IMR-90 (cell line): ENCODE measurements around the gene FSD1L. TPM values are rescaled to one million over a fixed set of nuclear protein-coding genes. Genes with fewer than 3 reads are reported as not detected.
A peak's percentile ranks its signal among the peaks of the same experiment; 100 is the strongest.

Source experiments
- ATAC-seq: fragments of 200-7000 bp; cut with Tn5 transposase; 2 replicates; pipeline ENCODE4 v1.9.1; 2020; ENCODE audit warnings: low read depth, mild to moderate bottlenecking, moderate library complexity
- BruUV-seq: library from RNA; stranded (reverse); fragments of 400-500 nt; replicated peaks from 2 replicates; lab custom pipeline; 2021; lab: Mats Ljungman, UMichigan
- CTCF ChIA-PET: fragments of 300-600 bp; formaldehyde crosslinking; extraction: SDS; loops from one replicate; lab custom pipeline; 2021; ENCODE audit warnings: antibody characterized with exemption; lab: Yijun Ruan, JAX
- POLR2A ChIA-PET: fragments of 300-600 bp; sonication (Branson Sonifier 250); formaldehyde crosslinking; loops from one replicate; lab custom pipeline; 2022; ENCODE audit warnings: antibody characterized with exemption; ENCODE audit not compliant: unreplicated experiment; lab: Charles Lee
- DNase-seq: peaks from one replicate; pipeline ENCODE4 v3.0.0; 2013
- H2AFZ ChIP-seq: replicated peaks from 2 replicates; pipeline ENCODE3; 2013; ENCODE audit warnings: low read length, mild to moderate bottlenecking; ENCODE audit not compliant: poor library complexity
- H2AK5ac ChIP-seq: 2 replicates; pipeline ENCODE4 v1.6.1; 2013; ENCODE audit warnings: low read depth, low read length, inconsistent platforms
- H2AK9ac ChIP-seq: replicated peaks from 2 replicates; pipeline ENCODE3; 2013; ENCODE audit warnings: mild to moderate bottlenecking, low read depth, low read length, moderate library complexity; ENCODE audit not compliant: poor library complexity
- H2BK120ac ChIP-seq: 2 replicates; pipeline ENCODE4 v1.6.1; 2013; ENCODE audit warnings: low read depth, low read length, inconsistent platforms
- H2BK15ac ChIP-seq: 3 replicates; pipeline ENCODE4 v1.6.1; 2013; ENCODE audit warnings: low read depth, low read length, inconsistent platforms
- H2BK20ac ChIP-seq: 2 replicates; pipeline ENCODE4 v1.6.1; 2013; ENCODE audit warnings: low read depth, mild to moderate bottlenecking, inconsistent platforms, low read length, moderate library complexity
- H2BK5ac ChIP-seq: 2 replicates; pipeline ENCODE4 v1.6.1; 2013; ENCODE audit warnings: mild to moderate bottlenecking, low read depth, low read length, inconsistent platforms; ENCODE audit not compliant: poor library complexity, severe bottlenecking
- H3K14ac ChIP-seq: replicated peaks from 2 replicates; pipeline ENCODE4 v1.6.1; 2013; ENCODE audit warnings: low read depth, low read length, inconsistent platforms
- H3K18ac ChIP-seq: 2 replicates; pipeline ENCODE4 v1.6.1; 2013; ENCODE audit warnings: low read depth, low read length, control low read depth
- H3K23ac ChIP-seq: 2 replicates; pipeline ENCODE4 v1.6.1; 2013; ENCODE audit warnings: low read depth, low read length, inconsistent platforms
- H3K27ac ChIP-seq: 2 replicates; pipeline ENCODE4 v1.5.1; 2013; ENCODE audit warnings: mild to moderate bottlenecking, control low read depth, low read length; ENCODE audit not compliant: insufficient read depth
- H3K27me3 ChIP-seq: 2 replicates; pipeline ENCODE4 v1.6.1; 2013; ENCODE audit warnings: low read length; ENCODE audit not compliant: control insufficient read depth, insufficient read depth
- H3K36me3 ChIP-seq: 2 replicates; pipeline ENCODE4 v1.6.1; 2013; ENCODE audit warnings: low read length, mixed read lengths; ENCODE audit not compliant: control insufficient read depth, insufficient read depth
- H3K4ac ChIP-seq: 2 replicates; pipeline ENCODE4 v1.6.1; 2013; ENCODE audit warnings: low read depth, low read length, inconsistent platforms
- H3K4me1 ChIP-seq: 2 replicates; pipeline ENCODE4 v1.6.1; 2013; ENCODE audit warnings: low read length, mixed read lengths; ENCODE audit not compliant: control insufficient read depth, insufficient read depth
- H3K4me2 ChIP-seq: 2 replicates; pipeline ENCODE4 v1.6.1; 2013; ENCODE audit warnings: low read depth, mild to moderate bottlenecking, control low read depth, low read length, moderate library complexity
- H3K4me3 ChIP-seq: 2 replicates; pipeline ENCODE4 v1.5.1; 2013; ENCODE audit warnings: low read depth, mild to moderate bottlenecking, control low read depth, low read length, moderate library complexity; ENCODE audit not compliant: insufficient read depth
- H3K56ac ChIP-seq: 2 replicates; pipeline ENCODE4 v1.6.1; 2013; ENCODE audit warnings: low read length, inconsistent platforms; ENCODE audit not compliant: insufficient read depth; ENCODE audit errors: extremely low read depth
- H3K79me1 ChIP-seq, 2 experiments: 2 replicates each; pipeline ENCODE4 v1.6.1; 2013; ENCODE audit warnings: low read length in 2 of 2, inconsistent platforms in 1 of 2, low read depth in 1 of 2
- H3K9ac ChIP-seq: 2 replicates; pipeline ENCODE4 v1.6.1; 2013; ENCODE audit warnings: low read depth, low read length, control low read depth
- H3K9me1 ChIP-seq: 2 replicates; pipeline ENCODE4 v1.6.1; 2013; ENCODE audit warnings: low read length, inconsistent platforms; ENCODE audit not compliant: insufficient read depth
- H3K9me3 ChIP-seq: 2 replicates; pipeline ENCODE4 v1.6.1; 2013; ENCODE audit warnings: low read length; ENCODE audit not compliant: control insufficient read depth, insufficient read depth
- H4K20me1 ChIP-seq: 2 replicates; pipeline ENCODE4 v1.6.1; 2013; ENCODE audit warnings: low read length, inconsistent platforms; ENCODE audit not compliant: insufficient read depth
- H4K5ac ChIP-seq: 2 replicates; pipeline ENCODE4 v1.6.1; 2013; ENCODE audit warnings: mild to moderate bottlenecking, low read depth, low read length, control low read depth
- H4K8ac ChIP-seq, 2 experiments: 2 replicates each; pipeline ENCODE4 v1.6.1; 2013; ENCODE audit warnings: low read depth in 2 of 2, low read length in 2 of 2, control low read depth in 1 of 2, inconsistent platforms in 1 of 2
- H4K91ac ChIP-seq: 2 replicates; pipeline ENCODE4 v1.6.1; 2013; ENCODE audit warnings: low read depth, low read length, inconsistent platforms; ENCODE audit not compliant: insufficient read depth
- CEBPB ChIP-seq: IDR thresholded peaks from 2 replicates; pipeline ENCODE4 v1.6.1; 2012; ENCODE audit warnings: low read depth, low read length, improper control_type of control experiment
- CHD1 ChIP-seq: IDR thresholded peaks from 2 replicates; pipeline ENCODE4 v1.6.1; 2012; ENCODE audit warnings: low read depth, low read length, improper control_type of control experiment
- ELK1 ChIP-seq: fragments of 150-350 bp; IDR thresholded peaks from 2 replicates; pipeline ENCODE4 v1.6.1; 2016; ENCODE audit warnings: low read depth, mild to moderate bottlenecking, low read length, moderate library complexity, borderline replicate concordance
- MAFK ChIP-seq: IDR thresholded peaks from 2 replicates; pipeline ENCODE4 v1.6.1; 2012; ENCODE audit warnings: low read depth, low read length, improper control_type of control experiment
- MXI1 ChIP-seq: IDR thresholded peaks from 2 replicates; pipeline ENCODE4 v1.6.1; 2012; ENCODE audit warnings: low read depth, mild to moderate bottlenecking, low read length, moderate library complexity, borderline replicate concordance
- RAD21 ChIP-seq: IDR thresholded peaks from 2 replicates; pipeline ENCODE4 v1.6.1; 2012; ENCODE audit warnings: low read length, improper control_type of control experiment
- RFX5 ChIP-seq: IDR thresholded peaks from 2 replicates; pipeline ENCODE4 v1.8.0; 2012; ENCODE audit warnings: low read depth, mild to moderate bottlenecking, low read length, moderate library complexity
- SMC3 ChIP-seq: fragments of 150-350 bp; IDR thresholded peaks from 2 replicates; pipeline ENCODE4 v1.6.1; 2016; ENCODE audit warnings: low read depth, mild to moderate bottlenecking, antibody characterized with exemption, low read length, moderate library complexity
- USF2 ChIP-seq: fragments of 150-350 bp; IDR thresholded peaks from 2 replicates; pipeline ENCODE4 v1.6.1; 2017; ENCODE audit warnings: mild to moderate bottlenecking, antibody characterized with exemption, low read length, low read depth
- WGBS, 2 experiments: methylation state at CpG; one replicate each; pipeline versions ENCODE4 v1.1.5 to v1.1.7; 2013; ENCODE audit warnings: missing lambda C conversion rate in 2 of 2; ENCODE audit not compliant: insufficient read length in 1 of 2; ENCODE audit errors: extremely low coverage in 2 of 2; 5-methylcytosine and 5-hydroxymethylcytosine counted together
- dilution Hi-C: fragments of 300-500 bp; cut with HindIII; formaldehyde crosslinking; loops from one replicate; pipeline ENCODE4 v1.14.3; 2018; ENCODE audit warnings: low sequenced_read_pairs; ENCODE audit not compliant: unreplicated experiment
- in situ Hi-C: fragments of 300-500 bp; cut with MboI; formaldehyde crosslinking; loops from 3 replicates; pipeline ENCODE4 v1.14.3; 2019; ENCODE audit warnings: low sequenced_read_pairs, inconsistent platforms, mixed read lengths
- intact Hi-C: fragments of 100-400 bp; cut with micrococcal nuclease; formaldehyde crosslinking; loops from 2 replicates; pipeline ENCODE4 v1.10.0; 2022
- polyA plus RNA-seq, 3 experiments: library from polyadenylated mRNA; depleted of rRNA; stranded (reverse); fragments of >200 nt; gene quantifications; 2 replicates each; pipeline ENCODE4 v1.2.3, GENCODE V29; 2012; ENCODE audit warnings: low replicate concordance in 1 of 3
- total RNA-seq: library from RNA; depleted of rRNA; stranded (reverse); fragments of >200 nt; gene quantifications from 2 replicates; pipeline ENCODE4 v1.2.3, GENCODE V29; 2012

The FSD1L gene
- total and polyA plus RNA-seq, 2 of the 4 experiments (the other 2 are of a cell fraction), result 1.4 to 2.9 TPM

GRCh38 chr9:105437704-105438103 is 10.1 kb upstream of the FSD1L start:
- Histone ChIP-seq H2AK5ac (no peak overlapping the region), H3K4ac (no peak overlapping the region), H3K4me1 (peaks cover 3% of the 10 kb centered on the region), H4K8ac (no peak overlapping the region), H3K4me3 (no peak overlapping the region), H3K18ac (peak overlapping the region; percentile 9; the same call in 1 of the 2 replicates), H4K5ac (no peak overlapping the region), H3K9ac (no peak overlapping the region), H2AK9ac (no peak overlapping the region), H3K27ac (no peak overlapping the region), H4K20me1 (no peaks in the 10 kb centered on the region), H3K9me1 (no peaks in the 10 kb centered on the region), H2AFZ (no peak overlapping the region), H3K9me3 (peaks cover 2% of the 10 kb centered on the region; the same call in 1 of the 2 replicates), H2BK120ac (no peak overlapping the region), H2BK5ac (peak overlapping the region; percentile 46), H2BK20ac (no peak overlapping the region), H3K4me2 (peak overlapping the region; percentile 47; the same call in 1 of the 2 replicates), H2BK15ac (no peak overlapping the region), H3K36me3 (no peaks in the 10 kb centered on the region), H3K14ac (no peak overlapping the region), H3K79me1 (no peaks in the 10 kb centered on the region), H3K27me3 (no peaks in the 10 kb centered on the region), H3K56ac (no peak overlapping the region), H4K91ac (no peak overlapping the region), H3K23ac (no peak overlapping the region)
- no peak for DNase-seq
- no TSS peak for BruUV-seq
- ChIA-PET POLR2A (no interaction called here), CTCF (interaction anchor here (1.6 kb wide), 1 partner anchor 12 kb away, joined by 3 read pairs; no protein-coding TSS in a partner anchor)
- intact Hi-C loops, result no loop called here
- TF ChIP-seq RFX5 (no peak), USF2 (no peak), ELK1 (no peak), MXI1 (no peak), RAD21 (no peak), CHD1 (no peak), CEBPB (no peak), SMC3 (no peak), MAFK (no peak)
- dilution Hi-C loops, result no loop called here
- in situ Hi-C loops, result no loop called here
- no CpG with 5 or more reads among the region's 1 CpG for WGBS, 2 experiments
- peak; percentile 46 for ATAC-seq
